NAMALWA (cell line): ENCODE results near the gene CSRP3.

ENCODE experiments used
- DNase-seq: peaks from one replicate; pipeline ENCODE4 v3.0.0-alpha.2; 2015; ENCODE audit warnings: low spot score

Gene CSRP3

DNA sequence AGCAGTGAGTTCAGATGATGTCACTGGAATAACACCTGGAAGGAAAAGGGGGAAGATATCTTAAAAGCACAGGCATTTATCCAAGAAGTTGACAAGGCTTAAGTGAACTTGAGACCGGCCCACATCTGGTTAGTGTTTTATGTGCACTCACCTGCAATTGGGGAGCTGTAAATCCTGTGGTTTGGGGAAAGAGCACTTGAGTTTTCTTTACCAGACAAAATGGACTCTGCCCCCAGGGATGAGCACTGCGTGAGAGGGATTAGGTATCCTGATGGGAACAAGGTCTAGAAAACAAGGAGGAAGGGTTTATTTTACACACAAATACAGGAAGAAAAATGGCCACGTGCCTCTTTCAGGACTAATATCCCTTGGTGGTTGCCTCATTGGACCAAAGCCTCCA is 23.8 kb upstream of the CSRP3 start:
- DNase-seq: no peak

GRCh38 chr11:19225123-19225522 is 23.3 kb upstream of the CSRP3 start:
- DNase-seq: no peak

- no peak for DNase-seq
Observed at GRCh38 chr11:19220903-19221724, 19.3 kb upstream of the CSRP3 start.

GRCh38 chr11:19218786-19219460 is 17.1 kb upstream of the CSRP3 start:
- DNase-seq: no peak

- no peak for DNase-seq
Observed at GRCh38 chr11:19218216-19218615, 16.4 kb upstream of the CSRP3 start.

- no peak for DNase-seq
Observed at GRCh38 chr11:19216709-19217374, 15.1 kb upstream of the CSRP3 start.

DNA sequence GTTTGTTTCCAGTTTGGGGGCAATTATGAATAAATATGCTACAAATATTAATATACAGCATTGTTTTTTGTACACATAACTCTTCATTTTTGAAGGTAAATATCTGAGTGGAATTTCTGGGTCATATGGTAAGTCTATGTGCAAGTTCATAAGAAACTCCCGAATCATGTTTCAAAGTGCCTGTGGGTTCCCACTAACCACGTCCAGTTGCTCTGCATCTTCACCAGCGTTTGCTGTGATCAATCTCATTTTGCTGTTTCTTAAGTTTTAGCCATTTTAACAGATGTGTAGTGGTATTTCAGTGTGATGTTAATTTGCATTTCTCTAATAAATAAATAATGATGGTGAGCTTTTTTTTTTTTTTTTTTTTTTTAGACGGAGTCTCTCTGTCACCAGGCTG is 14.2 kb upstream of the CSRP3 start:
- no peak for DNase-seq

- no peak for DNase-seq
Observed at GRCh38 chr11:19209617-19210370, 8.0 kb upstream of the CSRP3 start.

GRCh38 chr11:19208959-19209546 is 7.3 kb upstream of the CSRP3 start:
- DNase-seq: no peak

DNA sequence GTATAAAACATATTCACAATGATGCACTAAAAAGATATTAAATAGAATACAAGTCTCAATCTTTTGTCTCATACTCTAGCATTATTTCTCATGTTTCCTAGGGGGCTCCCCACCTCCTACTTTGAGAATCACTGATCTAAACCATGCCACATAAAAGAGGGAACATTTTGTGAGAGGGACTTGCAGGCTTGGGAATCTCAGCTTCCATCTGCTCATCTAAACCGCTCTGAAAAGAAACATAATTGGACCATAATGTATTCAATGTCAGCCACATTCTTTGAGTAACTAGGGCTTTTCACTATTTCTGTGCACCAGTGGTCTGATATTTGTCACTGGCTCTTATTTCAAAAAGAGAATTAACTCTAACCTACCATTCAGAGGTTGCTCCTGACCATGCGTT is 6.4 kb upstream of the CSRP3 start:
- no peak for DNase-seq

DNA sequence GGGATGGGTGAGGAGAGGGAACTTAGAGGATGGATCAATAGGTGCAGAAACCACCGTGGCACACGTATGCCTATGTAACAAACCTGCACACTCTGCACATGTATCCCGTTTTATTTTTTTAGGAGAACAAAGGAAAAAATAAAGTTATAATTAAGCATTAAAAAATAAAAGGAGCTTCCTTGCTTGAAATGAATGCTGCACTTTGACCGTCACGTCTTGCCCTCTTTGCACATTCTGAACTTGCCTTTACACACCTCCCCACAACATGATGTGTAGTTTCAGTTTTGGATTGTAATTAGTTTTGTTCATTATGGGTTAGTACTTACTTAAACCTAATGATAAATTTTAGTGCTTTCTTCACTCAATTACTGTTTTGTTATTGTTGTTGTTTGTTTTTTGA is 3.1 kb upstream of the CSRP3 start:
- no peak for DNase-seq

DNA sequence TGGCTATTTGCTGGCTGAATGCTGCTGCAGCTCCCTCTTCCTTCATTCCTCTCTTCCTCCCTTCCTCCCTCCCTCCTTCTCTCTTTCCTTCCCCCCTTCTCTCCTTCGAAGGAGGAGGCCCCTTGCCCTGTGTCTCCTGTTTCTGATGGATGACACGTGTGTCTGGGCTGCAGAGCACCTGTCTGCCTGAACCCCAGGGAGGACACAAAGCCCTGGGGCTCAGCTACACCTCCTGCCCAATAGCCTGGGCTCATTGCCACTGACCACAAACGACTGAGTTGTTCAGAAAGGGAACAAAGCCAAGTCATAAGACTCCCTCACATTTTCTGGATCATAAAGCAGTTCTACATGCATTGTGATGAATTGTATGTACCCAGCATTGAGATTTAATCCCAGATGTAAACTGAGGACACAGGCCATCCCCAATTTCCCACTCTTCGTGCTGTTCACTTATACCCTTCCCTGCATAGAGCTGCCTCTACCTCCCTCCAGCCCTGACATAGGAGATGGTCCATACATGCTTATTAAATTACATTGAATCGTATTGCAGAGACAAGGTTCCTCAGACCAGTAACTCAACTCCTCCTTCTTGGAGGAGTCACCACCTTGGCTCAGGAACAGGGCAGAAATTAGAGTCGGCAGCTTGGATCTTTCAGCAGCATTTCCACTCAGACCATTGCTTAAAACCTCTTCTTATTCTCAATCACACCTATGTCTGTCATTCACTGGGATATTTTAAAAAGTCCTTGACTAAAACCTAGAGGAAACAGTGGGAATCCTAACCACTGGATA is 1.2 kb downstream of the CSRP3 start:
- no peak for DNase-seq

DNA sequence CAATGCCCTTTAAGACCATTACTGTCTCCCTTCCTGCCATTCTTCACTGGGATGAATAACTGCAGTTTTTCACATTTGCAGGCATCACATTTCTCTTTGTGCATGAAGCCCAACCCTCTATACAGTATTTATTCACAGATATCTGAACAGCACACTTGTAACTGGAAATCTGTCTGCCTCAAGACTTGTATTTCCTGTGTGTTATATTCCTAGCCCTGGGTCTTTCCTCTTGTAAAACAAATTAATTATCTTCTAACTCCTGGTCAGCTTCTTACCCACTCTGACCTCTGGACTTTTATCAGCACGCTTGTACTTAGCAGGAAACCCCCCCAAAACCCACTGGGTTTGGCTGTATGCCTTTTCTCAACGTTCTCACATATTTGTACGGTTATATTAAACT is 2.0 kb downstream of the CSRP3 start:
- DNase-seq: no peak

DNA sequence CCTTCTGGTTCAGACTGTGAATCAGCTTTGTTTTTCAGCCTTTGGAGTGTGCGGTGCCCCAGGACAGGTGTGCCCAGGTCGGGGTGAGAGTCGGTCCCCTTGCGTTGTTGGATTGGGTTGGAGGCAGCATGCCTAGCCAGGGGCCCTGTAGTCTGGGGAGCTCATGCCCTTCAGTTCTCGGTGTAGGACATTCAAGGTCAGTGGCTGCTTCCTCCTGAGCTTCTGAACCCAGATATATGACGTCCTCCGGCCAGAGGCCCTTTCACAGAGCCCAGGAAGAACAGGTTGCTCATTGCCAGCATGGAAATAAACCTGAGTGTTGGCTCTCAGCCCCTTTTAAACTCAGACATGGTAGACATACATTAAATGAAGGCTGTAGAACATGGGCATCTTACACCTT is 2.7 kb downstream of the CSRP3 start:
- DNase-seq: no peak

DNA sequence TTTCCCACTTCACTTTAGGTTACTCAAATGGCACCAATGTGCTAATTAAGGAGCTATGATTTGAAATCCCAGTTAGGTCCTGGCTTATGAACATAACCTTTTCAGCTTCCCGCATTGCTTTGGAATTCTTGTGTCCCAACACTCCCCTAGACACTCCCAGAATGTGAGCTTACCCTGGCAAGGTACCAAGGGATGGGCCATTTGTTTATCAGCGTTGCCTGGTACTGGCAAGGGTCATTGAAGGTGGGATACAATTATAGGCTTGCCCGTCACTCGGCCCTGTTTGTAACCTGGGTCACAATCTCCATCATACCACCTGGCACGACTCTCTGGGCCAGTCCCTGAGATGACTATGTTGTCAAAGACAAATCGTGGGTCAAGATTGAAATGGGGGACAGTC is 5.4 kb downstream of the CSRP3 start:
- DNase-seq: no peak

- no peak for DNase-seq
Observed at GRCh38 chr11:19194620-19195308, 7.0 kb downstream of the CSRP3 start.

DNA sequence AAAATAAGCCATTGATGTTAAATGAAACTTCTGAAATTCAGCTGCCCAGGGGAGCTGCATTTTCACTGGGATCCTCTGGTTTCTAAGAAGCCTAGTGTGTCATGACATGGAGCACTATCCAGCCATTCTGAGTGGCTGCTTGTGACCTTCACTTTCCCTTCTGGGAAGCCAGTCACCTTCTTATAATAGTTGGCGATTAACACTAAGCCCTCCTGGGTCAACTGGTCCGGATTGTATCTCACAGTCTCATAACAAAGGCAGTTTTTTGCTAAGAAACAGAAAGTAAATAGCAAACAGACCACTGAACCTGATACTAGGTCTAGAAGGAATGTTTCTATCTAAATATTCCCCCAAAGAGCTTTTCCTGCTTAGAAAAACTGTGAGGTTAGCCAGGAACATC is 7.9 kb downstream of the CSRP3 start:
- DNase-seq: no peak

- DNase-seq: no peak
Observed at GRCh38 chr11:19191530-19192169, 10.1 kb downstream of the CSRP3 start.

DNA sequence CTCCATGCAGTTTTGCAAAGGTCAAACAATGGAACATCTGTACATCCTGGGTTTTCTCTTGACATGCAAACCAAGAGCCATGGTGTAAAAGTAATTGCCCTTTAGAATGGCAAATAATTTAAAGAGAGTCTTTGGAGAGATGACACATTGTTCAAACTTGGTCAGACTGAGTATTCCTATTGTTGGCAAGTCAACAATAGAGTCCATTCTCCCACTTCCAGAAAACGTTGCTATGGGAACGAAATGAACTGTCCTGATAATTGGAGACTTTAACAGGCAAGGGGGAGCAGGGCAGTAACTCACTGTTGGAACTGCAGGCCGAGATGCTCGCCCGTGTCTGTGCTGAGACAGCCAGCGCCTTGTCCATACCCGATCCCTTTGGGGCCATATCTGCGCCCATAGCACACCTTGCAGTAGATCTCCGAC is 13.9 kb downstream of the CSRP3 start:
- no peak for DNase-seq
